ENCODE results near the gene EIF5AL1.
"Not testable (repeated sequence)": the region's sequence is repeated elsewhere in the genome, so short reads cannot be mapped to it uniquely, and the experiment has no call there.

The EIF5AL1 gene

GRCh38 chr10:79507440-79508167, 4.7 kb upstream of the EIF5AL1 start:
- no peak overlapping the region for H3K27ac ChIP-seq

GRCh38 chr10:79508245-79508644, 4.1 kb upstream of the EIF5AL1 start:
- H3K4me3 ChIP-seq, H3K27ac ChIP-seq: not testable (repeated sequence)

More at GRCh38 chr10:79507440-79508167, 4.7 kb upstream of the EIF5AL1 start:
- no peak overlapping the region for H3K4me3 ChIP-seq

- H3K27ac ChIP-seq, H3K4me3 ChIP-seq: not testable (repeated sequence)
Measured at GRCh38 chr10:79509306-79509933, 2.9 kb upstream of the EIF5AL1 start.

GRCh38 chr10:79509934-79510508, 2.3 kb upstream of the EIF5AL1 start:
- H3K27ac ChIP-seq, H3K4me3 ChIP-seq: not testable (repeated sequence)

GRCh38 chr10:79516532-79517205, 4.3 kb downstream of the EIF5AL1 start:
- not testable (repeated sequence) for H3K27ac ChIP-seq, H3K4me3 ChIP-seq

- not testable (repeated sequence) for H3K4me3 ChIP-seq, H3K27ac ChIP-seq
Measured at GRCh38 chr10:79517567-79517966, 5.2 kb downstream of the EIF5AL1 start.

GRCh38 chr10:79521751-79522150, 9.4 kb downstream of the EIF5AL1 start:
- H3K27ac ChIP-seq, H3K4me3 ChIP-seq: not testable (repeated sequence)

GRCh38 chr10:79522464-79522863, 10.1 kb downstream of the EIF5AL1 start:
- not testable (repeated sequence) for H3K27ac ChIP-seq

GRCh38 chr10:79523157-79523853, 11.0 kb downstream of the EIF5AL1 start:
- not testable (repeated sequence) for H3K27ac ChIP-seq, H3K4me3 ChIP-seq

More at GRCh38 chr10:79522464-79522863, 10.1 kb downstream of the EIF5AL1 start:
- not testable (repeated sequence) for H3K4me3 ChIP-seq

- H3K27ac ChIP-seq, H3K4me3 ChIP-seq: not testable (repeated sequence)
Measured at GRCh38 chr10:79525049-79525710, 12.8 kb downstream of the EIF5AL1 start.

- H3K4me3 ChIP-seq, H3K27ac ChIP-seq: not testable (repeated sequence)
Measured at GRCh38 chr10:79528261-79528660, 15.9 kb downstream of the EIF5AL1 start.

- H3K4me3 ChIP-seq, H3K27ac ChIP-seq: not testable (repeated sequence)
Measured at GRCh38 chr10:79533142-79533902, 21.0 kb downstream of the EIF5AL1 start.

- H3K4me3 ChIP-seq, H3K27ac ChIP-seq: not testable (repeated sequence)
Measured at GRCh38 chr10:79533903-79534175, 21.5 kb downstream of the EIF5AL1 start.

- not testable (repeated sequence) for H3K4me3 ChIP-seq, H3K27ac ChIP-seq
Measured at GRCh38 chr10:79538311-79538710, 26.0 kb downstream of the EIF5AL1 start.

- H3K4me3 ChIP-seq, H3K27ac ChIP-seq: not testable (repeated sequence)
Measured at GRCh38 chr10:79540930-79541329, 28.6 kb downstream of the EIF5AL1 start.

GRCh38 chr10:79542626-79543025, 30.3 kb downstream of the EIF5AL1 start:
- Histone ChIP-seq H3K4me3 (no peak overlapping the region), H3K27ac (no peak overlapping the region)

GRCh38 chr10:79544408-79544807, 32.1 kb downstream of the EIF5AL1 start:
- H3K27ac ChIP-seq, H3K4me3 ChIP-seq: not testable (repeated sequence)

GRCh38 chr10:79544926-79545659, 32.8 kb downstream of the EIF5AL1 start:
- H3K4me3 ChIP-seq, H3K27ac ChIP-seq: not testable (repeated sequence)
